ENCODE data around the gene E2F1.

Gene E2F1

GRCh38 chr20:33710681-33711445 is 24.7 kb upstream of the E2F1 start:
- Histone ChIP-seq H3K4me1 (no peaks in the 10 kb centered on the region), H3K36me3 (ENCODE audit: control insufficient read depth, insufficient read depth, low read length) (no peaks in the 10 kb centered on the region), H3K27me3 (ENCODE audit: control insufficient read depth, insufficient read depth, low read length) (no peaks in the 10 kb centered on the region), H3K9ac (no peak overlapping the region), H2AFZ (no peak overlapping the region), H3K4me3 (ENCODE audit: low read depth, low read length) (no peak overlapping the region), H3K4me2 (ENCODE audit: low read length) (no peak overlapping the region), H3K9me3 (ENCODE audit: control insufficient read depth, low read length) (no peaks in the 10 kb centered on the region), H3K27ac (no peak overlapping the region), H3K79me2 (no peaks in the 10 kb centered on the region)
- TF ChIP-seq CTCF (IDR thresholded peaks at IDR 0.05): no peak

DNA sequence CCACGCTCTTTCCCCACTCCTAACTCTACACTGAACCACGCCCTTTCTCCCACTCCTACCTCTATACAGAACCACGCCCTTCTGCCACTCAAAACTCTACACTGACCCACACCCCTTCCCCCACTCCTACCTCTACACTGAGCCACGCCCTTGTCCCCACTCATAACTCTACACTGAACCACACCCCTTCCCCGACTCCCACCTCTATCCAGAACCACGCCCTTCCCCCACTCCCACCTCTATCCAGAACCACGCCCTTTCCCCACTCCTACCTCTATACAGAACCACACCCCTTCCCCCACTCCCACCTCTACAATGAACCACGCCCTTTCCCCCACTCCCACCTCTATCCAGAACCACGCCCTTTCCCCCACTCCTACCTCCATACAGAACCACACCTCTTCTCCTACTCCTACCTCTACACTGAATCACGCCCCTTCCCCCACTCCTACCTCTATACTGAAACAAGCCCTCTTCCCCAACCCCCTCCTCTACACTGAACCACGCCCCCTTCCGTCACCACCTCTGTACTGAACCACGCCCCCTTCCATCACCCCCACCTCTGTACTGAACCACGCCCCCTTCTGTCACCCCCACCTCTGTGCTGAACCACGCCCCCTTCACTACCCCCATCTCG is 23.8 kb upstream of the E2F1 start:
- TF ChIP-seq CTCF (IDR thresholded peaks at IDR 0.05): no peak
- no peak overlapping the region for H3K27ac ChIP-seq
- no peaks in the 10 kb centered on the region for H3K36me3 ChIP-seq (ENCODE audit: control insufficient read depth, insufficient read depth, low read length)
- no peaks in the 10 kb centered on the region for H3K4me1 ChIP-seq
- H3K4me3 ChIP-seq (ENCODE audit: low read depth, low read length): no peak overlapping the region
- no peak overlapping the region for H3K4me2 ChIP-seq (ENCODE audit: low read length)
- no peak overlapping the region for H2AFZ ChIP-seq
- H3K9ac ChIP-seq: no peak overlapping the region
- H3K27me3 ChIP-seq (ENCODE audit: control insufficient read depth, insufficient read depth, low read length): no peaks in the 10 kb centered on the region
- no peaks in the 10 kb centered on the region for H3K79me2 ChIP-seq
- H3K9me3 ChIP-seq (ENCODE audit: control insufficient read depth, low read length): no peaks in the 10 kb centered on the region

GRCh38 chr20:33709398-33709797 is 23.2 kb upstream of the E2F1 start:
- no peak overlapping the region for H3K27ac ChIP-seq

DNA sequence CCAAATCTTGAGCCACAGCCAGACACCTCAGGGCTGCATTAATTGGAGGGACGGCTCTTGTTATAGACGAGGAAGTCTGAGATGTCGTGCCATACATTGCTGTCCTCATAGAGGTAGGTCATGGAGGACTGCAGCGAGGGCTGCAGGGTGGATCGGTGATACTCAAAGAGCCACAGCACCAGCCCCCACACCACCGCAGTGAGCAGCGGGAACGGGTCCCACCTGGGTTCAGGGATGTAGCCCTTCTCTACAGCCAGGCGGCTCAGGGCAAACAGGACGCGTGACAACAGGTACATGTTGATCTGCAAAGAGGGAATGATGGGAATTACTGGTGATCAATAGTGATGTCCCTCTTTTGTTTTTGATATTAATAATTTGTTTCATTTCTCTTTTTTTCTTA is 21.5 kb upstream of the E2F1 start:
- H3K27ac ChIP-seq: no peak overlapping the region
- no peaks in the 10 kb centered on the region for H3K79me2 ChIP-seq
- H3K9me3 ChIP-seq (ENCODE audit: control insufficient read depth, low read length): no peaks in the 10 kb centered on the region
- no peak overlapping the region for H3K4me2 ChIP-seq (ENCODE audit: low read length)
- no peak overlapping the region for H3K9ac ChIP-seq
- no peaks in the 10 kb centered on the region for H3K27me3 ChIP-seq (ENCODE audit: control insufficient read depth, insufficient read depth, low read length)
- H3K4me3 ChIP-seq (ENCODE audit: low read depth, low read length): no peak overlapping the region
- no peak for TF ChIP-seq CTCF (IDR thresholded peaks at IDR 0.05)
- peaks cover 3% of the 10 kb centered on the region for H3K4me1 ChIP-seq
- H3K36me3 ChIP-seq (ENCODE audit: control insufficient read depth, insufficient read depth, low read length): no peaks in the 10 kb centered on the region
- H2AFZ ChIP-seq: no peak overlapping the region

More at GRCh38 chr20:33709398-33709797, 23.2 kb upstream of the E2F1 start:
- Histone ChIP-seq H3K27me3 (ENCODE audit: control insufficient read depth, insufficient read depth, low read length) (no peaks in the 10 kb centered on the region), H3K4me2 (ENCODE audit: low read length) (no peak overlapping the region), H3K36me3 (ENCODE audit: control insufficient read depth, insufficient read depth, low read length) (no peaks in the 10 kb centered on the region), H3K9me3 (ENCODE audit: control insufficient read depth, low read length) (no peaks in the 10 kb centered on the region), H3K4me1 (no peaks in the 10 kb centered on the region), H2AFZ (no peak overlapping the region), H3K4me3 (ENCODE audit: low read depth, low read length) (no peak overlapping the region), H3K79me2 (no peaks in the 10 kb centered on the region), H3K9ac (no peak overlapping the region)
- no peak for TF ChIP-seq CTCF (IDR thresholded peaks at IDR 0.05)
